Liver (tissue), 9 donors: ENCODE results near the gene GPATCH2L. TPM values are rescaled to one million over a fixed set of nuclear protein-coding genes. Genes with fewer than 3 reads are reported as not detected.

ENCODE experiments used
- DNase-seq: peaks from one replicate; pipeline ENCODE4 v3.0.0-alpha.2; 2017; ENCODE audit warnings: low spot score
- H3K27ac ChIP-seq, 2 donors: one replicate each; pipeline ENCODE4 v1.7.0; 2013; ENCODE audit warnings: inconsistent platforms in 2 of 2, low read length in 2 of 2, control low read depth in 1 of 2, low read depth in 1 of 2, mild to moderate bottlenecking in 1 of 2
- H3K27me3 ChIP-seq, 4 donors: one replicate each; pipeline versions ENCODE4 v1.6.1 to v1.7.0; 2013; ENCODE audit warnings: low read length in 3 of 4, inconsistent platforms in 1 of 4, mild to moderate bottlenecking in 1 of 4, moderate library complexity in 1 of 4; ENCODE audit not compliant: control insufficient read depth in 4 of 4, insufficient read depth in 4 of 4
- H3K36me3 ChIP-seq, 4 donors: one replicate each; pipeline versions ENCODE4 v1.6.1 to v1.7.0; 2013; ENCODE audit warnings: low read length in 3 of 4, mild to moderate bottlenecking in 3 of 4, low read depth in 1 of 4, moderate library complexity in 1 of 4; ENCODE audit not compliant: control insufficient read depth in 4 of 4, insufficient read depth in 3 of 4
- H3K4me1 ChIP-seq, 4 donors: one replicate each; pipeline versions ENCODE4 v1.6.1 to v1.7.0; 2013; ENCODE audit warnings: low read length in 3 of 4, mild to moderate bottlenecking in 3 of 4, moderate library complexity in 1 of 4; ENCODE audit not compliant: control insufficient read depth in 4 of 4, insufficient read depth in 4 of 4
- H3K4me3 ChIP-seq, 3 donors: one replicate each; pipeline versions ENCODE4 v1.6.1 to v1.7.0; 2013; ENCODE audit warnings: low read length in 3 of 3, control low read depth in 1 of 3, low read depth in 1 of 3, mild to moderate bottlenecking in 1 of 3
- H3K9ac ChIP-seq, 2 donors: one replicate each; pipeline ENCODE4 v1.7.0; 2013; ENCODE audit warnings: low read length in 2 of 2, mild to moderate bottlenecking in 2 of 2, moderate library complexity in 2 of 2, control low read depth in 1 of 2, low read depth in 1 of 2
- H3K9me3 ChIP-seq, 4 donors: one replicate each; pipeline versions ENCODE4 v1.6.1 to v1.7.0; 2013; ENCODE audit warnings: low read length in 3 of 4; ENCODE audit not compliant: control insufficient read depth in 4 of 4
- ATF3 ChIP-seq: IDR thresholded peaks from 2 replicates; pipeline ENCODE4 v1.6.1; 2016; ENCODE audit warnings: antibody characterized with exemption
- EGR1 ChIP-seq, 2 donors: IDR thresholded peaks; 2 replicates each; pipeline ENCODE4 v1.6.1; 2016 to 2018; ENCODE audit warnings: antibody characterized with exemption in 2 of 2, low read depth in 2 of 2
- FOXA1 ChIP-seq: IDR thresholded peaks from 2 replicates; pipeline ENCODE4 v1.6.1; 2016; ENCODE audit warnings: antibody characterized with exemption
- FOXA2 ChIP-seq: IDR thresholded peaks from 2 replicates; pipeline ENCODE4 v1.6.1; 2016; ENCODE audit warnings: antibody characterized with exemption
- GABPA ChIP-seq, 2 donors: IDR thresholded peaks in 1 of 2; conservative IDR thresholded peaks in 1 of 2; 2 replicates each; pipeline ENCODE4 v1.6.1; 2016; ENCODE audit warnings: antibody characterized with exemption in 2 of 2, mild to moderate bottlenecking in 1 of 2, moderate library complexity in 1 of 2
- HNF4A ChIP-seq, 2 donors: conservative IDR thresholded peaks; 2 replicates each; pipeline ENCODE4 v1.6.1; 2016; ENCODE audit warnings: antibody characterized with exemption in 2 of 2, mild to moderate bottlenecking in 2 of 2
- HNF4G ChIP-seq: IDR thresholded peaks from 2 replicates; pipeline ENCODE4 v1.6.1; 2016; ENCODE audit warnings: antibody characterized with exemption
- JUND ChIP-seq, 2 donors: IDR thresholded peaks; 2 replicates each; pipeline ENCODE4 v1.6.1; 2016; ENCODE audit warnings: antibody characterized with exemption in 2 of 2
- NR2F2 ChIP-seq: IDR thresholded peaks from 2 replicates; pipeline ENCODE4 v1.6.1; 2016; ENCODE audit warnings: antibody characterized with exemption
- RAD21 ChIP-seq, 2 donors: IDR thresholded peaks; 2 replicates each; pipeline ENCODE4 v1.6.1; 2016; ENCODE audit warnings: antibody characterized with exemption in 2 of 2, mild to moderate bottlenecking in 2 of 2
- REST ChIP-seq: IDR thresholded peaks from 2 replicates; pipeline ENCODE4 v1.6.1; 2016; ENCODE audit warnings: antibody characterized with exemption, mild to moderate bottlenecking
- RXRA ChIP-seq, 2 donors: IDR thresholded peaks; 2 replicates each; pipeline ENCODE4 v1.6.1; 2017 to 2018; ENCODE audit warnings: antibody characterized with exemption in 2 of 2, mild to moderate bottlenecking in 1 of 2
- SP1 ChIP-seq: IDR thresholded peaks from 2 replicates; pipeline ENCODE4 v1.6.1; 2018; ENCODE audit warnings: antibody characterized with exemption, mild to moderate bottlenecking
- TAF1 ChIP-seq: conservative IDR thresholded peaks from 2 replicates; pipeline ENCODE4 v1.6.1; 2016; ENCODE audit warnings: antibody characterized with exemption, mild to moderate bottlenecking
- YY1 ChIP-seq: IDR thresholded peaks from 2 replicates; pipeline ENCODE4 v1.6.1; 2016; ENCODE audit warnings: antibody characterized with exemption, mild to moderate bottlenecking
- WGBS: extraction: QIAGEN DNeasy Blood & Tissue Kit; methylation state at CpG from one replicate; pipeline ENCODE4 v1.1.7; 2013; 5-methylcytosine and 5-hydroxymethylcytosine counted together
- polyA plus RNA-seq, 2 donors: library from polyadenylated mRNA; stranded (reverse) in 1 of 2; unstranded in 1 of 2; fragments of 200-250 nt in 1 of 2; fragments of >200 nt in 1 of 2; fragmentation: Nextera tagmentation in 1 of 2; extraction: Ambion mirVana in 1 of 2; gene quantifications; one replicate each; pipeline versions ENCODE4 v1.2.1 to v1.2.3, GENCODE V29; 2013 to 2015
- total RNA-seq, 2 donors: library from RNA; depleted of rRNA; stranded (reverse); fragments of >200 nt; gene quantifications; one replicate each; pipeline ENCODE4 v1.2.3, GENCODE V29; 2014
- TF ChIP-seq, protein P1 (sequence below): IDR thresholded peaks from 2 replicates; pipeline ENCODE4 v1.6.1; 2016; ENCODE audit warnings: antibody characterized with exemption
- donor health status: healthy.
- donor health status: healthy.
- donor health status: healthy.
- donor health status: healthy.
- donor health status: healthy.

The GPATCH2L gene
- total and polyA plus RNA-seq, 4 donors = 4.5 to 39.5 (median 15.8) TPM

- H3K4me1 ChIP-seq = no peaks in the 10 kb centered on the region
- H3K36me3 ChIP-seq = no peaks in the 10 kb centered on the region
- no peak overlapping the region for H3K9ac ChIP-seq
- peaks cover 0 to 5% (median 0%) of the 10 kb centered on the region in 4 donors for H3K27me3 ChIP-seq
- no peak for DNase-seq
- no peak overlapping the region for H3K27ac ChIP-seq
- TF ChIP-seq, protein P1, sequence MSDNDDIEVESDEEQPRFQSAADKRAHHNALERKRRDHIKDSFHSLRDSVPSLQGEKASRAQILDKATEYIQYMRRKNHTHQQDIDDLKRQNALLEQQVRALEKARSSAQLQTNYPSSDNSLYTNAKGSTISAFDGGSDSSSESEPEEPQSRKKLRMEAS = no peak
- no peak for TF ChIP-seq REST
- no peak for TF ChIP-seq YY1
- no peak for TF ChIP-seq HNF4A (conservative IDR thresholded peaks at IDR 0.05)
- TF ChIP-seq FOXA2 = no peak
- TF ChIP-seq HNF4G = no peak
- no peak for TF ChIP-seq SP1
- no peak for TF ChIP-seq ATF3
- TF ChIP-seq EGR1 (IDR thresholded peaks at IDR 0.05; ENCODE audit: low read depth in 2 of 2) = no peak
- TF ChIP-seq RXRA (IDR thresholded peaks at IDR 0.05) = no peak
- no peak for TF ChIP-seq JUND (IDR thresholded peaks at IDR 0.05)
- TF ChIP-seq FOXA1 = no peak
- no peak for TF ChIP-seq RAD21 (IDR thresholded peaks at IDR 0.05)
- no peak for TF ChIP-seq TAF1
- TF ChIP-seq GABPA (IDR thresholded peaks at IDR 0.05 in 1 of 2, conservative IDR thresholded peaks at IDR 0.05 in 1 of 2) = no peak
- no peaks in the 10 kb centered on the region for H3K9me3 ChIP-seq
- no peak overlapping the region for H3K4me3 ChIP-seq
- WGBS = 62% methylated on average over 22 of the region's 22 CpGs
Measured at GRCh38 chr14:76112889-76113624, 38.7 kb upstream of the GPATCH2L start.

DNA sequence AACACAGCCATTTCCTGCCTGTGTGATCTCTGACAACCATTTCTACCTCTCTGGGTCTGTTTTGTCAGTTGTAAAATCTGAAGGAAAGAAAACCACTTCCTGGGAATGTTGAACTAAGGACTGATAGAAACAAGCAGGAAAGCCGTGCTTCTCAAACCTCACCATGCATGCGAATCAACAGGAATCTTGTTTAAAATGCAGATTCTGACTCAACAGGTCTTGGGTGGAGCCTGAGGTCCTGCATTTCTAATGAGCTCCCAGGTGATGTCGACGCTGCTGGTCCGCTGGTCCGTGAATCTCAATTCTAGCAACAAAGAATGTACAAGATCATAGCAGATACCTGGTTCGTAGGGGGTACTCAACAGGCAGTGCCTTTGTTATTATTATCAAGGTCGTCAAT, 38.0 kb upstream of the GPATCH2L start:
- H3K36me3 ChIP-seq = no peaks in the 10 kb centered on the region
- H3K9me3 ChIP-seq = no peaks in the 10 kb centered on the region
- 48% methylated on average over 8 of the region's 8 CpGs for WGBS
- TF ChIP-seq RAD21 (IDR thresholded peaks at IDR 0.05) (no peak), REST (no peak), NR2F2 (no peak), GABPA (IDR thresholded peaks at IDR 0.05 in 1 of 2, conservative IDR thresholded peaks at IDR 0.05 in 1 of 2) (no peak), HNF4A (conservative IDR thresholded peaks at IDR 0.05) (no peak), RXRA (IDR thresholded peaks at IDR 0.05) (no peak), SP1 (no peak)
- TF ChIP-seq, protein P1 = no peak
- no peaks in the 10 kb centered on the region for H3K4me1 ChIP-seq
- DNase-seq = no peak
- H3K9ac ChIP-seq = no peak overlapping the region
- H3K27ac ChIP-seq = no peak overlapping the region
- peaks cover 0 to 5% (median 0%) of the 10 kb centered on the region in 4 donors for H3K27me3 ChIP-seq
- no peak overlapping the region for H3K4me3 ChIP-seq
